NCI-H748 (cell line): ENCODE results near the gene SNX5.
"Not testable (repeated sequence)": the region's sequence is repeated elsewhere in the genome, so short reads cannot be mapped to it uniquely, and the experiment has no call there.

ENCODE experiments used
- DNase-seq: peaks from one replicate; lab custom pipeline; 2025; ENCODE audit not compliant: unreplicated experiment; lab: John Stamatoyannopoulos, UW

SNX5 gene

DNA sequence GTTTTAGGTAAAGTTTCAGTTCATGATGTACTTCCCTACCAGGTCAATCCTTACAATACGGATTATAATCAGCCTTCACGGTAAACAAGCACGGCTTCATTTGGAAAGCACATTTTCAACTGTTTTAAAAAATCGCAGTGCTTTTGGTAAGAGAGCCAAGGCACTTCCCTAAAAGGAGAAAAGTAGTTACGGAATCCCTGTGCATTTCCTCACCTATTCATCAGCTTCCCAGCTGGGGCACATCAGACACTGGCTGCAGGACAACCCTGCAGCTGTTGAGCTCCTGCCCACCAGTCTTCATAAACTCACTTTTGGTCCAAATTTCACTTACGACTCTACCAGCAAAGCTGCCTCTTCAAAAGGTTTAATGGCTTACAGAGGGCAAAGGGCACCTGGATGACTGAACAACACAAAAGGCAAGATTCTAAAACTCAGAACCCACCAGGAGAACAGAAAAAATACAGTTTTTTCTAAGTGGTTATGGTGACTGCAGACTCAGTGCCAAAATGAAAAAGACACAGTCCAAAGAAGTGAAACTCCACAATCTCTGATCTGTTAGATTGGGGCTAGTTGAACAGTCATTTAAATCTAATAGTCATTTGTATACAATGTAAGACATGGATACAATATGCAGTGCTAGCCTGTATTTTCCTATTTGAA lies 7.5 kb downstream of the SNX5 start:
- no peak for DNase-seq

DNA sequence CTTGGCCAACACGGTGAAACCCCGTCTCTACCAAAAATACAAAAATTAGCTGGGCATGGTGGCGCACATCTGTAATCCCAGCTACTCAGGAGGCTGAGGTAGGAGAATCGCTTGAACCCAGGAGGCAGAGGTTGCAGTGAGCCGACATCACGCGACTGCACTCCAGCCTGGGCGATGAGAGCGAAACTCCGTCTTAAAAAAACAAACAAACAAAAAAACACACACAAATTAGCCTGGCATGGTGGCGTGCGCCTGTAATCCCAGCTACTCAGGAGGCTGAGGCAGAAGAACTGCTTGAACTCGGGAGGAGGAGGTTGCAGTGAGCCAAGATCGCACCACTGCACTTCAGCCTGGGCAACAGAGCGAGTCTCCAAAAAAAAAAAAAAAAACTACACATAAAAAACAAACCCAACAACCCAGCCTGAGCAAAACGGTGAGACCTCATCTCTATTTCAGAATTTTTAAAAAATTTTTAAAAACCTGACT lies 8.2 kb downstream of the SNX5 start:
- not testable (repeated sequence) for DNase-seq

DNA sequence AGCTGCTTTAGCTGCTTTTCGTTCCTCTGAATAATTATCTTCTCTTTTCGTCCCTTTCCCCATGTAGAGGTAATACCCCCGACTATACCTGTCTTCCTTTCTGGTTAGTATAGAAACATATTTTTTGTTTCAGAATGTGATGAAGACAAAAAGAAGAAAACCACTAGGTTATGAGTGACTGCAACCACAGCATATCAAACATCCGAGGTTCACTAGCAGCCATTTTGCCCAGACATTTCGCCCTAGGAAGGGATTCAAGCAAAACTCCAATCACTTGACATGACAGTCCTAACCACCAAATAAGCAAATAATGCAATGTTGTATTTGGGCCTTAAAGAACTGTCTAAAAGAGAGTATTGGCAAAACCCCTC lies 9.4 kb downstream of the SNX5 start:
- no peak for DNase-seq

DNA sequence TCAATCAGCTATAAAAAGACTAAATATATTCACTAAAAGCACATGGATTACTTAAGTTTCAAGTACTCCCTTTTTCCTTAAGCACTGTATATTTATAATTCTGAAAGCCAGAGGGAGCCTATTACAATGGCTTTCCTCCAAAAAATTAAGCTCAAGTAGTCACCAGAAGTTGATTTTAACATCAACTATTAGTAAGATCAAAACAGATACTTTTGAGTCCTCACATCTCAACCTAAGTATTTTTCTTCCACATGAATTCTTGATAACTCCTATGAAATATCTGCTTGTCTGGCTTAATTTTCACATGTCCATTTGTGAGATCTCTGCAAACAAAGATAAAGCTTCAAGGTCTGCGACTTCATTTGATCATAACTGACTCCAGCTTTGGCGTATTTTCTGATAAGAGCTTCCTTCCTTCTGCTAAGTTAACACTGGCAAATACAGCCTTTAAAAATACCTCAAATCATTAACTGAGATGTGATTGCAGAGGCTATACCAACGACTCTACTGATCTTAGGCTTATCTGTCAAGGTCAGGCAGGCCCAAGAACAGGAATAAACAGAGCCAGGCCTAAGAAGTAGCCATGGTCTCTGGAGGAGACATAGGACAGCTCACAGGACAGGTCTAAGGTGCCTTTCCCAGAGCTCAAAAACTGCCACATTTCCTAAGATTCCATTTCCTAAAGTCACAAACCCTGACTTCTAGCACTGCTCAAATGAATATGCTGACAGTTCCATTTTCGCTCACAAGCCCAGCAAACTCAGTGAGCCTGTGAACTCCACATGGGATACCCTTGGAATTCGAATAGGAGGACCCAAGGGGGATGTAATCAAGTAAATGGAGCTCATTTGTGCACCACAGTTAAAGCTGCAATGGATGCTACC lies 10.0 kb downstream of the SNX5 start:
- no peak for DNase-seq

DNA sequence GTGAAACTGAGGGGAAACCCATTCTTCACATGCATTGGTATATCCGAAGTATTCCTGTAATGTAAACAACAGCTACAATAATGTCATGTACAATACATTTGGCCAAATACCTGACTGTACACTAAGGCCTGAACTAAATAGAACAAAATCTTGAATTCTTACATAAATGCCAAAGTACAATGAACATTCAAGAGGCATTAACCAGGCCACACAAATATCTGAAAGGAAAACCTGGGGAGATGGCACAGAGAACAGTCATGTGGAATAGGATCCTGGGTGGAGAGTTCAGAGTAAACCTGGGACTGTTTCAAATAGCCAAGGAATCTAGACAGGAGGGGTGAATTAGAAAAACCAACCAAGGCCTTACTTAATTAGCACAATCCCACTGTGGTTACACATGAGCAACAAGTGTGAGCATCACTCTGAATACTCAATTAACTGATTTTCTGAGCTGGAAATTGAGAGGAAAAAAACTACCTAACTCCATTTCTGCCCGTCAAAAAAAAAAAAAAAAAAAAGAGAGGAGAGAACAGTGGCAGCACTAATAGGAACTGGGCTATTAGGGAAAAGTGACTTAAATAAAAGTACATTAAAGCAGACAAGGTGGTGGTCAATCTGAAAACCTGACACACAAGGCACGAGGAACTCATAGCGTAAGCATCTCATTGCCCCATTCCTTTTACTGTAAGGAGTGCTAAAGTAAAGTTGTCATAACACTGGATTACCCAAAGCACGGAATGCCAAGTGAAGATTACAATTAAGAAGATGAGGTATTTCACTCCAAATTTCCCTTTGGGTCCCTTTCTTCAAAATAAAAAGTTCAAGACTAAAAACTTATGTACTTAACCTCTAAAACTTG lies 10.9 kb downstream of the SNX5 start:
- DNase-seq: no peak

DNA sequence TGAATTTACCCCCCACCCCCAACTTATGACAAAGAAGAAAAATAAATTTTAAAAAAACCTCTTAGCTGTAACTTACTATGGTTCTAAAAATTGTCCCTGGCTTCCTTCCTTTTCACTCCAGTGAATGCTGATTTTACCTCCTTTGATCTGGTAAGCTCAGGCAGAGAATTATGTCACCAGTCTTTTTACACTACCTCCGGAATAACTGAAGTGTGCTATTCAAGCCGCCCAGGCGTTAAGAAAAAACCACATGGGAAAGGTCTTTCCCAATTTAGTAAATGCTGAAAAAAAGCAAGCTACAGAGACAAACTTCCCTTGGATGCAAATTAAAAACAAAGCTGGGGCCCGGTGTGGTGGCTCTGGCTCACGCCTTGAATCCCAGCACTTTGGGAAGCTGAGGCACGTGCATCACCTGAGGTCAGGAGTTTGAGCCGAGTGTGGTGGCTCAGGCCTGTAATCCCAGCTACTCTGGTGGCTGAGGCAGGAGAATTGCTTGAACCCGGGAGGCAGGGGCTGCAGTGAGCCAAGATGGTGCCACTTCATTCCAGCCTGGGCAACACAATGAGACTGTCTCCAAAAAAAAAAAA lies 12.4 kb downstream of the SNX5 start:
- DNase-seq: no peak

DNA sequence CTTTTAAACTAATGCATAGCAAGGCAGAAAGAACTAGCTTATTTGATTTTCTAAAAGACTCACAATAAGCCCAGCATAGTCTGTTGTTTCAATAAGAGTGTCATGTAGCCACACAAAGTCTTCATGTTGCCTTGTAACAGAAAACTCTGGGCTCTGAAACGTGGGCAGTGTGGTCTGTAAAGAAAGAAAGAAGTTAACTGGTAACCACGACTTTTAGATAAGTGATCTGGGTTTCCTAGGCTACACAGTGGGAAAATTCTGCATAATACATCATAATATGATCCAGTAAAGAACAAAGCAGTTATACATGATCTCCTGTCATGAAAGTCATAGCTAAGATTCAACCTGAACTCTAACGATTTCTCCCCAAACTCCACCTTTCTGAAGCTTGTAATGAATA lies 13.3 kb downstream of the SNX5 start:
- no peak for DNase-seq

DNA sequence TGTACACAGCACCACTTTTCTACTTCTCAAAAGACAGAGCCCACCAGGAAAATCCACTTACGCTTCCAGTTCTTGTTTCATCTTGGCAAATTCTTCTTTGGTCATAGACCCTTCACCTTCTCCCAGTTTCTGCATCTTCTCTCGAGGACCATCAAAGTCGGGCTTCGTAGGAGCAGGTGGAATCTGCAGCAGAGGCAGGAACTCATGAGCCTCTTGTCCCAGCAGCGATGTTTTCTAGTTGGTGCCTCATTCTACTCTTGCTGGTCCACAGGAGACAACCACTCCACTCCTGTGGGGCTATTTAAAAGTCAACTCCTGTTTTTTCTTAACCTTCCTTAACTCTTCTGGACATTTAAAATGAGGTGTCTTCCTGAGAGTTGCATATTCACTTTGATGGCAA lies 14.7 kb downstream of the SNX5 start:
- no peak for DNase-seq

DNA sequence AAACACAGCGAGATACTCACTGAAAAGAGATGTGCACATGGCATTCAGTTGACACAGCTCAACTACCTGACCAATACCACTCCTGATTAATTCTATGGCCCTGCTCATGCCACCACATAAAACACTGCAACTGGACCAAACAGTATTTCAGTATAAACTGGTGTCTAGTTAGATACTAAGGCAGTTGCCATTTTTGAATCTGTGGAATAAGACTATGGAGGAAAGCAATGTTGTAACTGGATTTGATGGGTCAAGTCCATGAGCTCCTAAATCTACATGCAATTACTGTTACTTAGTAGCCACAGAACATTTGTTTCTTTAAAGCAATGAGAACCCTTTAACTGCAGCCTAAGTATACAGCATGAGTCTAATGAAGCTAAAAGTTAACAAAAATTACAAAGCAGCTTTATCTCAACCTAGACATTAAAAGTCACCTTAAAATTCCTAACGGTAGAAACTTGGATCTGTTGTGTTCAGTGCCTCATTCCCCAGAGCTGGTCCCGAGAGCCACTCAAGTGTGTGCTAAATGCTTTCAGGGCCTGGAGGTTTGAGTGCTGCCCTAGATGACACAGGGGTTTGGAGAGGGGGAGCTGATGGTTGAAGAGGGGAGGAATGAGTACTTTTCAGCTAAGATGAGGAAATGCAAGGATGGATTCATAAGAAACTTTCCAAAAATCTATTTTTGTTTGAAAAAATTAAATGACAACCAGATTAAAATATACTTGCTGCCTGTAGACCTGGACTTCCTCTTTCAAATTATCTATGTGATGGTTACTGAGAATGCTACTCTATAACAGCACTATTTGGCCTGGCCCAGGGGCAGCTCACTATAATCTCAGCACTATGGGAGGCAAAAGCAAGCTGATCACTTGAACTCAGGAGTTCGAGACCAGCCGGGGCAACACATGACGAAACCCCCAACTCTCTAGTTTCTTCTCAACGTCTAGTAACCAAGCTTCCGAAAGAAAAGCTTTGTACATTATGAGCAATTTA lies 15.6 kb downstream of the SNX5 start:
- no peak for DNase-seq

DNA sequence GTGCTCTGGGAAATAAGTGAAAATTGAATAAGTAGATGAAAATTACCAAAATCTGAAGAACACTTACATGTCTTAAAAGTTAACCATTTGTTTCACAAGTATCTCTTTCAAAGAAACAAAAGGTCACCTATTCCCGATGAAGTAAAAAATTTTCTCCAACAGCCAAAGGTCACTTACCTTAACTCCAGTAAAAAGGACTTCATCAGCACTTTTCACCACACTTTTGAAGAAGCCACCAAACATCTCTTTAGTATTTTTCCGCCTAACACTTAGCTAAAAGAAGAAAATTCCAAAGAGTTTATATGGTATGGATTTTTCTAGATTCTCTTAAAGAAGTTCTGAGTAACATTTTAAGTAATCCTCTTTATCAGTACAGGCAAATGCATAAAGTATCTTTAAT lies 17.3 kb downstream of the SNX5 start:
- DNase-seq: no peak

DNA sequence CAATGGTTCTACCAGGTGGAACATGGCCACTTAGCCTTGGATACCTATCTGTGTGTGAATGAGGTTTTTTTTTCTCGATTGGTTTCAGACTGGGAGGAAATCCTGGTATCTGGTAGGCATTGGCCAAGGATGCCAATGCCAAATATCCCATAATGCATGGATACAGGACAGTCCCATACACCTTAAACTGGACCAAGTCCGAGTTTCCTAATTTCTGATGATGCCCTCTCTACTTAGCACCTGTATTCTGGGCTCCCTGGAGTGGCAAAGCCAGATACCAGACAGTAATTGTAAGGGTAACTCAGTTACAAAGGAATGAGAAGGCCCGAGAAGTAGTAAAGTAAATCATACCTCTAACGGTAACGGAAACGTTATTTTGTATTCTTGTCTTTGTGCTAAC lies 17.9 kb downstream of the SNX5 start:
- no peak for DNase-seq

DNA sequence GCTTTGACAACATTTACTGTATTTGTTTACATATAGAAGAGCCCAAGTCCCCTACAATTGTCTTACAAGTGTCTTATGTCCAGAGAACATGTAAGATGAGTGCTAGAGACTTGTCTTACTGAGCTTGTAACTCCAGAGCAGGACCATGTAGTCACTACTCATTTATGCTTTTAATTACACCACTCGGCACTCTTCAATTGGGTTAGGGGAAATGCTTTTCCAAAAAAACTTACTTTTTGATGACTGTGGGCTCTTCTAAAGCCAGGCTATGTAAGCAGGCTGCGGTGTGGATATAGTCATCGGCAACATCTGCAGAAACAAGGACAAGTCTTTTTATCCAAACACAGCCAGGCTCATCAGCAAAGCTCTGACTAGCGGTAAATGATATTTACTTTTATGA lies 18.7 kb downstream of the SNX5 start:
- no peak for DNase-seq

DNA sequence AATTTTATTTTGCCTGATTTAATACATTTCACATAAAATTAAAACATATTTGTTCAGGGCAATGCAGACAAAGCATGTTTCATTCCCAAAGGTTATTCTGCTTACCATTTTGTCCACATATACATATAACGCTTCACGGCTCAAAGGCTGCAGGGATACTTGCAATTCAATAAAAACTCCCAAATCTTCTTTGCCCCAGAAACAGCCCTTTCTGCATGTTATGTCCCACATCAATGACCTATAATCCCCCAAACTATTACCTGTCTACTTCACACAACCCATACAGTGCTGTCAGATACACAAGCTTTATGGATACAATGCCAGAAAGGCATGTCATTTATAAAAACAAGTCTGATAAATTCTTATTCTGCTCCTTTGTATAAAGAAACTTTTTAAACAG lies 20.2 kb downstream of the SNX5 start:
- DNase-seq: no peak

DNA sequence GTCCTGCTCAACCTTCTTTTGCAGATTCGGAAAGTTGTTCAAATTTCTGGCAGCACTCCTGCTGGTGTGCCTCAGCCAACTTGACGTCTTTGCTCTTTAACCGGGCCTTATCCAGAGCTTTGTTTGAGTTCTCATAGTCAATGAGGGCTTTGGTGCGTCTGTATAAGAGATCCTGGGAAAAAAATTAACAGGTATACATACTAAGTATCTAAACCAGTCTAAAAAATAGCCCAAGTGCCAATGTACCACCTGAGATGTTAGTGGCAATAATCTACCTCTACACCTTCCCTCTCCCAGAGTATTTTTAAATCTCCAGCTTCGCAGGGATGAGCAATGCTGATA lies 21.1 kb downstream of the SNX5 start:
- DNase-seq: no peak

DNA sequence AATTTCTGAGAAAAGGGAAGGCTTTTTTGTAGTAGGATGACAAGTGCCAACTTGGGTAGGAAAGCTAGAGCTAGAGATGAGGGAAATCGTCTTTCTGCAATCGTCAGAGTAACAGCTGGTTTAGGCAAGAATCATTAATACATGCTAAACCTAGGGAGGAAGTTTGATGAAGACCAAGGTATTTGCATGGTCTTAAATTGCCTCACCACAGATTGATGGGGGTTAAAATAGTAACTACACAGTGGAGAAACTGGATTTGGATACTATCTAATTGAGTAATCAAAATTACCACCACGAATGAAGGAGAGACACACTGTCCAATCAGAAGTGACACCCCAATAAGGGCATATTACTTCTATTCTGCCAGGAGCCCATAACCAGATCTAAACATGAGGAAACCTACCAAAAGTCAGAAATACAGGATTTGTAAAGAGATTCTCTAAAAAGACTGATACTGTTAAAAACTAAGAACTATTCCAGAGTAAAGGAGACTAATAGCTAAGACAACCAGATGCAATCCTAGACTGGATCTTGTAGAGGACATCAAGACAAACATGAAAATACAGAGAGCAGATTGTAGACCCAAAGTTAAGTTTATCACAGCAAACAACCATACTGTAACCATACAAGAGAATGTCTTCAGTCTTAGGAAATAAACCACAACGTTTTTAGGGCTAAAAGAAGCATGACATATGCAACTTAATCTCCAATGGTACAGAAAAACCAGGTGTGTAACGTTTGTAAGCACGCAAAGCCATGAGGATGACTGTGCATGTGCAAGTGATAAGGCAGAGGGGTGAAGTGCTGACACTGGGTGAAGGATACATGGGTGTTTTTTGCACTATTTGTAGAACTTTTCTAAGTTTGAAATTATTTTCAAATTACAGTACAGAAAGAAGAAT lies 21.8 kb downstream of the SNX5 start:
- no peak for DNase-seq

DNA sequence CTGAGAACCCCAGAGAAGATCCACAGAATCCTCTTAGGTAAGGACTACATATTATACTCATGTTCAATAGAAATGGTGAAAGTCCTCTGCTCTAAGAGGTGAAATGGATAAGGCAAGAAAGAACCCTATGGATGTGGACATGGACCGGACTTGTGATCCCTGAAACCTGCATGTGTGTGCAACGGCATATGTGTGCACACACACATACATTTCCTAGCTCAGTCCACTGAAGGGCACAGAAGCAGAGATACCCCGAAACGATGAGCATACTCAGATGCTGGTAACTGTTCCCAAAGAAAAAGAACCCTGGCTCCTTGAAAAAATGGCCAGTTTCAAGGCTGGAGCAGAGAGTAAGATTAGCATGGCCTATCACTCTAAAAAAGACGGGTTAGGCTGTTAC lies 22.6 kb downstream of the SNX5 start:
- no peak for DNase-seq

DNA sequence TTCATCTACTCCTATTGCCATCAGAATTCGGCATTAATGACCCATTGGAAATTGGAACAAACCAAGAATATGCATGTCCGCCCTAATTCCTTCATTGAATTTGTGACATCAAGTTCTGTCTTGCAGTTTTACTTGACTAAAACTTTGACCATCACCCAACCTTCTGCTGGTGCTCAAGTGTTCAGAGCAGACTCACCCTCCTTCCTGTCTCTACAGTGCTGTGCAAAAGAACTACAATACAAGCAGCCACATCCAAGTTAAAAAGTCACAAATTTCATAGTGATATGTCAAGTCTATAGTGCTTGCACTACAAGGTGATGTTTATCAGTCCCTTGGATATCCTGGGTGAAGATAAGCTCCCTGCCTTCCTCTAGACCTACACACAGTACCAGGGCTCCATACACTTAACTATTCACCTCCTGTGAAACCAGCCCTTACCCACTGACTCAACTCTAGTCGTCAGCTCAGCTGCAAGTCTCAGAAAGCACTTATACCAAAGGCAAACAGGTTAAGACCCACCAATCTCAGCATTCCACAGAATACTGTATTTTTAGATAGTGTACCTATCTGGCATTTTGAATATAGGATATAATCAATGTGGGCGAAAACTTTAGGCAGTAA lies 23.6 kb downstream of the SNX5 start:
- no peak for DNase-seq

DNA sequence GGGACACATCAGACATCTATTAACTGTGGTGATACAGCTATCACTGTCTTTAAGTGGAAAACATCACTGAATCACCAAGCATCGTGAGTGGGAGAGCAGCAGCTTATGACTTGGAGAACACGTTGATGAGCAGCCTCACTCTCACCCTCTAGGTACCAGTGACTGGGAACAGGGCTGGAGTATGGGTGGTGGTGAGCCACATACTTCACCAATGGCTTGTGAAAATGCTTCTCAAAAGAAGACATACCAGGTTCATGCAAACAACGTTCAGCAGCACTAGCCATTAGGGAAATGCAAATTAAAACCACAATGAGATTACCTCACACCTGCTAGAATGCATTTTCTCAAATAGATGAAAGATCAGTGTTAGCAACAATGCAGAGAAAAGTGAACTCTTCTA lies 25.3 kb downstream of the SNX5 start:
- no peak for DNase-seq

DNA sequence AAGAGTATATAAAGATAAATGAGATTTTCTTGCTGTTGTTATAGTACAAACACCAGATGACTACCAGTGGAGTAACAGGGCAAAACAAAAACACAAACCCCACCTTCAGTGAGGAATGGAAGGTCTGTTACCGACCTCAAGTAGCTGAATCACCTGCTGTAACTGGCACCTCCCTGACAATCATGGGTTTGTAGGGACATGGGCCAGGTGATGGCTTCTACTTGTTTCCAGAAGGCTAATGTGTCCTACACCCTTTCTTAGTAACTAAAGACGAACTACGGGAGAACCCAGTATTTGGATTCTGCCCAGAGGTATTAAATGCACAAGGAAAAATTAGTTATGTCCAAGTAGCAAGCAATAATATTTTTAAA lies 26.8 kb downstream of the SNX5 start:
- DNase-seq: no peak
